ENCODE data around the gene TRIML1.

TRIML1 gene

GRCh38 chr4:188194421-188194820 is 55.2 kb downstream of the TRIML1 start:
- DNase-seq (ENCODE audit: extremely low read depth, insufficient read length): no peak
- no peaks in the 10 kb centered on the region for H3K36me3 ChIP-seq (ENCODE audit: control insufficient read depth, insufficient read depth, low read length)
- TF ChIP-seq, protein P1, sequence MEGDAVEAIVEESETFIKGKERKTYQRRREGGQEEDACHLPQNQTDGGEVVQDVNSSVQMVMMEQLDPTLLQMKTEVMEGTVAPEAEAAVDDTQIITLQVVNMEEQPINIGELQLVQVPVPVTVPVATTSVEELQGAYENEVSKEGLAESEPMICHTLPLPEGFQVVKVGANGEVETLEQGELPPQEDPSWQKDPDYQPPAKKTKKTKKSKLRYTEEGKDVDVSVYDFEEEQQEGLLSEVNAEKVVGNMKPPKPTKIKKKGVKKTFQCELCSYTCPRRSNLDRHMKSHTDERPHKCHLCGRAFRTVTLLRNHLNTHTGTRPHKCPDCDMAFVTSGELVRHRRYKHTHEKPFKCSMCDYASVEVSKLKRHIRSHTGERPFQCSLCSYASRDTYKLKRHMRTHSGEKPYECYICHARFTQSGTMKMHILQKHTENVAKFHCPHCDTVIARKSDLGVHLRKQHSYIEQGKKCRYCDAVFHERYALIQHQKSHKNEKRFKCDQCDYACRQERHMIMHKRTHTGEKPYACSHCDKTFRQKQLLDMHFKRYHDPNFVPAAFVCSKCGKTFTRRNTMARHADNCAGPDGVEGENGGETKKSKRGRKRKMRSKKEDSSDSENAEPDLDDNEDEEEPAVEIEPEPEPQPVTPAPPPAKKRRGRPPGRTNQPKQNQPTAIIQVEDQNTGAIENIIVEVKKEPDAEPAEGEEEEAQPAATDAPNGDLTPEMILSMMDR (IDR thresholded peaks at IDR 0.05; ENCODE audit: insufficient read depth, low read length, poor library complexity, severe bottlenecking): no peak
- no peaks in the 10 kb centered on the region for H3K27me3 ChIP-seq (replicated peaks; ENCODE audit: control insufficient read depth, insufficient read depth, low read length)
- H3K4me3 ChIP-seq (replicated peaks; ENCODE audit: low read depth, low read length): no peak overlapping the region

DNA sequence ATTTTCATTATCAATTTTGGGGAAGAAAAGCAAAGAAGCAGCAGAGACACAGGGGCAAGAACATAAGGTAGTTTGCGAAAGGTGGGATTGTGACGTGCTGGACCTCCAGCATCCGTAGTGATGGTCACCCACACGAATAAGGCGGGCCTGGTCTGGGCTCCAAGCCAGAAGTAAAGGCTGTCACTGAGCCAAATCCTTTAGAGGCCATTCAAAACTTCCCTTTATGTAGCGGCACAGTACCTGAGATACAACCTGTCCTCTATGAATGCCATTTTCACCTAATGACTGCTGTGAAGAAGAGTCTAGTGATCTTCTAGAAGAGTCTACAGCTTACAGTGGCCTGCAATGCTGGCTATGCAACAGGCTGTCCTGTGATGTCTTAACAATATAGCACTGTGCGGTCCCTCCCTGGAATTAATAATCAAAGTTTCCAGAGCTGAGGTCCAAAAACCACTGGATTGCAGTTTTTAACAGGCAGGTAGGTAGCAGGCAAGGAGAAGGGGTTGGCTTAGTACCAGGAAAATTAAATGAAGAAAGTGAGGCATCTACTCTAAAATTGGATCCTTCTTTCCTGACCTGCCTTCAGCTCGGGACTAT is 56.2 kb downstream of the TRIML1 start:
- H3K27me3 ChIP-seq (replicated peaks; ENCODE audit: control insufficient read depth, insufficient read depth, low read length): no peaks in the 10 kb centered on the region
- H3K4me3 ChIP-seq (replicated peaks; ENCODE audit: low read depth, low read length): no peak overlapping the region
- H3K36me3 ChIP-seq (ENCODE audit: control insufficient read depth, insufficient read depth, low read length): no peaks in the 10 kb centered on the region
- DNase-seq (ENCODE audit: extremely low read depth, insufficient read length): no peak
- TF ChIP-seq, protein P1 (IDR thresholded peaks at IDR 0.05; ENCODE audit: insufficient read depth, low read length, poor library complexity, severe bottlenecking): no peak

- TF ChIP-seq, protein P1 (IDR thresholded peaks at IDR 0.05; ENCODE audit: insufficient read depth, low read length, poor library complexity, severe bottlenecking): no peak
- DNase-seq (ENCODE audit: extremely low read depth, insufficient read length): no peak
- no peaks in the 10 kb centered on the region for H3K27me3 ChIP-seq (replicated peaks; ENCODE audit: control insufficient read depth, insufficient read depth, low read length)
Measured at GRCh38 chr4:188196134-188196735, 57.0 kb downstream of the TRIML1 start.

More at GRCh38 chr4:188196134-188196735, 57.0 kb downstream of the TRIML1 start:
- no peaks in the 10 kb centered on the region for H3K36me3 ChIP-seq (ENCODE audit: control insufficient read depth, insufficient read depth, low read length)
- H3K4me3 ChIP-seq (replicated peaks; ENCODE audit: low read depth, low read length): no peak overlapping the region
